H9 (cell line): ENCODE measurements around the gene MRPL48. TPM values are rescaled to one million over a fixed set of nuclear protein-coding genes. Genes with fewer than 3 reads are reported as not detected.

Experiments
- DNase-seq: peaks from one replicate; pipeline ENCODE4 v3.0.0-alpha.2; 2017
- H2AFZ ChIP-seq: one replicate; pipeline ENCODE4 v1.6.1; 2013; ENCODE audit warnings: mild to moderate bottlenecking, low read length, control low read depth, moderate library complexity
- H2AK5ac ChIP-seq: 2 replicates; pipeline ENCODE4 v1.6.1; 2013; ENCODE audit warnings: low read length, control low read depth, mixed read lengths; ENCODE audit not compliant: insufficient read length
- H2BK120ac ChIP-seq: one replicate; pipeline ENCODE4 v1.6.1; 2013; ENCODE audit warnings: low read depth, mild to moderate bottlenecking, low read length, control low read depth, inconsistent platforms; ENCODE audit not compliant: poor library complexity, severe bottlenecking
- H2BK12ac ChIP-seq: 2 replicates; pipeline ENCODE4 v1.6.1; 2013; ENCODE audit warnings: low read length, control low read depth, mixed read lengths, low read depth; ENCODE audit not compliant: insufficient read length
- H2BK15ac ChIP-seq: 2 replicates; pipeline ENCODE4 v1.6.1; 2013; ENCODE audit warnings: low read depth, low read length, control low read depth
- H2BK20ac ChIP-seq: one replicate; pipeline ENCODE4 v1.6.1; 2013; ENCODE audit warnings: low read depth, mild to moderate bottlenecking, low read length, control low read depth, inconsistent platforms; ENCODE audit not compliant: poor library complexity, severe bottlenecking
- H2BK5ac ChIP-seq: 2 replicates; pipeline ENCODE4 v1.6.1; 2013; ENCODE audit warnings: low read length, control low read depth, mixed read lengths; ENCODE audit not compliant: insufficient read length
- H3K14ac ChIP-seq: 2 replicates; pipeline ENCODE4 v1.6.1; 2013; ENCODE audit warnings: low read length, control low read depth; ENCODE audit not compliant: insufficient read depth
- H3K18ac ChIP-seq: 2 replicates; pipeline ENCODE4 v1.6.1; 2013; ENCODE audit warnings: low read depth, mild to moderate bottlenecking, mixed read lengths, low read length, control low read depth; ENCODE audit not compliant: insufficient read length
- H3K23ac ChIP-seq: 2 replicates; pipeline ENCODE4 v1.6.1; 2013; ENCODE audit warnings: low read length, control low read depth, mixed read lengths, low read depth; ENCODE audit not compliant: insufficient read length
- H3K23me2 ChIP-seq: 2 replicates; pipeline ENCODE4 v1.6.1; 2013; ENCODE audit warnings: low read depth, mild to moderate bottlenecking, mixed read lengths, low read length, control low read depth; ENCODE audit not compliant: insufficient read length, poor library complexity, severe bottlenecking
- H3K27ac ChIP-seq: 2 replicates; pipeline ENCODE4 v1.5.1; 2013; ENCODE audit warnings: low read length, control low read depth, mixed read lengths, low read depth; ENCODE audit not compliant: insufficient read length
- H3K27me3 ChIP-seq: 2 replicates; pipeline ENCODE4 v1.6.1; 2013; ENCODE audit warnings: low read length, control low read depth, inconsistent platforms; ENCODE audit not compliant: insufficient read depth
- H3K4ac ChIP-seq: 2 replicates; pipeline ENCODE4 v1.6.1; 2013; ENCODE audit warnings: low read depth, mild to moderate bottlenecking, control low read depth, inconsistent platforms, low read length, moderate library complexity
- H3K4me1 ChIP-seq: 2 replicates; pipeline ENCODE4 v1.6.1; 2013; ENCODE audit warnings: low read length, control low read depth, inconsistent platforms; ENCODE audit not compliant: insufficient read depth
- H3K4me2 ChIP-seq: 2 replicates; pipeline ENCODE4 v1.6.1; 2013; ENCODE audit warnings: low read length, control low read depth, mixed read lengths; ENCODE audit not compliant: insufficient read length, insufficient read depth
- H3K56ac ChIP-seq: 2 replicates; pipeline ENCODE4 v1.6.1; 2013; ENCODE audit warnings: low read depth, mild to moderate bottlenecking, mixed read lengths, low read length, control low read depth; ENCODE audit not compliant: insufficient read length
- H3K79me1 ChIP-seq: 2 replicates; pipeline ENCODE4 v1.6.1; 2013; ENCODE audit warnings: low read depth, mild to moderate bottlenecking, moderate library complexity, low read length, control low read depth, inconsistent platforms; ENCODE audit not compliant: insufficient read depth, poor library complexity, severe bottlenecking
- H3K79me2 ChIP-seq: 2 replicates; pipeline ENCODE4 v1.6.1; 2013; ENCODE audit warnings: low read length, control low read depth, inconsistent platforms; ENCODE audit not compliant: insufficient read depth
- H3K9ac ChIP-seq: 2 replicates; pipeline ENCODE4 v1.6.1; 2013; ENCODE audit warnings: low read length, control low read depth, mixed read lengths; ENCODE audit not compliant: insufficient read length; ENCODE audit errors: extremely low read depth
- H3K9me3 ChIP-seq: one replicate; pipeline ENCODE4 v1.6.1; 2013; ENCODE audit warnings: low read depth, low read length, inconsistent platforms; ENCODE audit not compliant: control insufficient read depth
- H3T11ph ChIP-seq: one replicate; pipeline ENCODE4 v1.6.1; 2013; ENCODE audit warnings: mild to moderate bottlenecking, low read length, control low read depth, inconsistent platforms
- H4K20me1 ChIP-seq: one replicate; pipeline ENCODE4 v1.6.1; 2013; ENCODE audit not compliant: control insufficient read depth, insufficient read length, insufficient read depth
- H4K5ac ChIP-seq: 2 replicates; pipeline ENCODE4 v1.6.1; 2013; ENCODE audit warnings: low read depth, mild to moderate bottlenecking, mixed read lengths, low read length, control low read depth; ENCODE audit not compliant: insufficient read length
- H4K8ac ChIP-seq: replicated peaks from 2 replicates; pipeline ENCODE4 v1.6.1; 2013; ENCODE audit warnings: low read length, control low read depth, mixed read lengths, low read depth; ENCODE audit not compliant: insufficient read length
- H4K91ac ChIP-seq: 2 replicates; pipeline ENCODE4 v1.6.1; 2013; ENCODE audit warnings: low read depth, mild to moderate bottlenecking, moderate library complexity, mixed read lengths, low read length, control low read depth; ENCODE audit not compliant: insufficient read length
- H3K27ac Mint-ChIP-seq, 3 experiments: 2 replicates in 2 of 3; 3 replicates in 1 of 3; pipeline ENCODE4 v1.8.0; 2020 to 2021; ENCODE audit warnings: mixed read lengths in 3 of 3, mild to moderate bottlenecking in 1 of 3, moderate library complexity in 1 of 3
- H3K27me3 Mint-ChIP-seq: 2 replicates; pipeline ENCODE4 v1.8.0; 2021; ENCODE audit warnings: low read depth, mild to moderate bottlenecking, moderate library complexity, mixed read lengths
- H3K36me3 Mint-ChIP-seq, 3 experiments: 2 replicates in 2 of 3; 3 replicates in 1 of 3; pipeline ENCODE4 v1.8.0; 2020 to 2021; ENCODE audit warnings: low read depth in 3 of 3, mixed read lengths in 3 of 3; ENCODE audit not compliant: insufficient read depth in 1 of 3
- H3K4me1 Mint-ChIP-seq, 2 experiments: 2 replicates each; pipeline ENCODE4 v1.8.0; 2020; ENCODE audit warnings: mixed read lengths in 2 of 2
- H3K4me3 Mint-ChIP-seq, 2 experiments: 2 replicates in 1 of 2; 3 replicates in 1 of 2; pipeline ENCODE4 v1.8.0; 2020 to 2021; ENCODE audit warnings: mild to moderate bottlenecking in 2 of 2, mixed read lengths in 2 of 2, moderate library complexity in 1 of 2
- H3K9me3 Mint-ChIP-seq, 2 experiments: 2 replicates in 1 of 2; 3 replicates in 1 of 2; pipeline ENCODE4 v1.8.0; 2020; ENCODE audit warnings: mild to moderate bottlenecking in 2 of 2, mixed read lengths in 2 of 2, moderate library complexity in 1 of 2
- WGBS: extraction: QIAGEN DNeasy Blood & Tissue Kit; methylation state at CpG from one replicate; pipeline ENCODE4 v1.1.7; 2013; ENCODE audit warnings: missing lambda C conversion rate, low lambda C conversion rate, mixed read lengths; ENCODE audit not compliant: insufficient read length; ENCODE audit errors: extremely low coverage; 5-methylcytosine and 5-hydroxymethylcytosine counted together
- total RNA-seq: library from RNA; stranded (reverse); gene quantifications from 2 replicates; pipeline ENCODE4 v1.2.1, GENCODE V29; 2021
- TF ChIP-seq, protein P1 (sequence below): fragments of 200-600 bp; sonication (generic); conservative IDR thresholded peaks from 3 replicates; pipeline ENCODE4 v1.8.0; 2021; ENCODE audit warnings: antibody characterized with exemption, mild to moderate bottlenecking

Gene MRPL48
- total RNA-seq, 1 experiment from 2014 or later = 36.4 TPM

DNA sequence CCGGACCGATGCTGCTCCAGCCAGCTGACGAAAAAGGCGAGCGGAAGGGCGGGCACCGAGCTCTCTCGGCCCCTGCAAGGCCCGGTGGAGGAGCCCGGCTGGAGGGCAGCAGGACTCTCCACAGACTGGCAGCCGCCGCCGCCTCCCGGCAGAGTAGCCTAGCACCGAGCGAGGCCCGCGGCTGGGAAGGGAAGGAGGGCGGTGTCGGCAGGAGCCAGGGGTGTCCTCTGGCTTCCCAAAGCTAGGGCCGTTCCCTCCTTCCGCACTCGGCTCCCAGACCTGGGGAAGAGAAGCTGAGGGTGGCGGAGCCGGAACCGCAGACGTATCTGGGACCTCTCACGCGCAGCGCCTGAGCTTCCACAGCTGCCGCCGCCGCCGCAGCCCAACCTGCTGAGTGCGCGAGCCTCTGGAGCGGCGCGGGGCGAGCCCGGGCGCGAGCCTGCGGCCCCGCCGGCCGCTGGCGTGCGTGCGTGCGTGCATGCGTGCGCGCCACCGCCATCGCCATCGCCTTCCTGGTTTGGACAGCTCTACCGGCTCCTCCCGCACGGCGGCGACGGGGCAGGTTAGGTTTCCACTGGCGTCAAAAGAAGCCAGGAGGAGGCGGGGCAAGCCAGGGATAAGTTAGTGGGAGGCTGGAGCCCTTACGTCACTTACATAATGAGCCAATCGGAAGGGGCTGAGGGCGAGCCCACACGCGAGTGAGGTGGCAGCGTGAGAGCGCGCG is 26.8 kb upstream of the MRPL48 start, which contains the start of gene RAB6A:
RAB6A (minus strand) TSS at position 396 of the 724 bp plus-strand sequence. CDS start 439 bp downstream, outside the sequence.
- Histone ChIP-seq H3K9me3 (no peaks in the 10 kb centered on the region), H2BK12ac (no peak within 1 kb of the TSS), H3K23me2 (peaks cover 4% of the 10 kb centered on the region), H3K56ac (no peak within 1 kb of the TSS), H4K20me1 (no peaks in the 10 kb centered on the region), H4K5ac (no peak within 1 kb of the TSS), H4K8ac (no peak within 1 kb of the TSS), H3K27me3 (no peaks in the 10 kb centered on the region), H3K4ac (no peak within 1 kb of the TSS), H2BK15ac (no peak within 1 kb of the TSS), H2AK5ac (no peak within 1 kb of the TSS), H3K27ac (no peak within 1 kb of the TSS), H2BK20ac (no peak within 1 kb of the TSS), H2AFZ (peak within 1 kb of the TSS; percentile 50), H3K4me1 (no peaks in the 10 kb centered on the region), H3K23ac (no peak within 1 kb of the TSS), H3K79me2 (peaks cover 19% of the 10 kb centered on the region; the same call in 1 of the 2 replicates), H2BK5ac (no peak within 1 kb of the TSS), H3K18ac (peak within 1 kb of the TSS; percentile 66), H3K14ac (peak within 1 kb of the TSS; percentile 90), H4K91ac (no peak within 1 kb of the TSS), H3T11ph (no peak within 1 kb of the TSS), H3K79me1 (peaks cover 4% of the 10 kb centered on the region), H3K4me2 (peak within 1 kb of the TSS; percentile 98), H2BK120ac (no peak within 1 kb of the TSS), H3K9ac (peak within 1 kb of the TSS; percentile 75)
- peak; percentile 99 for DNase-seq
- WGBS = no CpG with 5 or more reads among the region's 74 CpGs
- Mint-ChIP-seq H3K4me3 (peak within 1 kb of the TSS; percentile 90 to 99), H3K4me1 (peaks cover 25 to 31% of the 10 kb centered on the region in 2 experiments), H3K27ac (peak within 1 kb of the TSS; percentile 95 to 98 (median 98)), H3K27me3 (peaks cover 4% of the 10 kb centered on the region; the same call in 1 of the 2 replicates), H3K36me3 (peaks cover 0 to 4% (median 4%) of the 10 kb centered on the region in 3 experiments; a peak in 2 of 7 replicates), H3K9me3 (no peaks in the 10 kb centered on the region; a peak in 1 of 5 replicates)
- TF ChIP-seq, protein P1, sequence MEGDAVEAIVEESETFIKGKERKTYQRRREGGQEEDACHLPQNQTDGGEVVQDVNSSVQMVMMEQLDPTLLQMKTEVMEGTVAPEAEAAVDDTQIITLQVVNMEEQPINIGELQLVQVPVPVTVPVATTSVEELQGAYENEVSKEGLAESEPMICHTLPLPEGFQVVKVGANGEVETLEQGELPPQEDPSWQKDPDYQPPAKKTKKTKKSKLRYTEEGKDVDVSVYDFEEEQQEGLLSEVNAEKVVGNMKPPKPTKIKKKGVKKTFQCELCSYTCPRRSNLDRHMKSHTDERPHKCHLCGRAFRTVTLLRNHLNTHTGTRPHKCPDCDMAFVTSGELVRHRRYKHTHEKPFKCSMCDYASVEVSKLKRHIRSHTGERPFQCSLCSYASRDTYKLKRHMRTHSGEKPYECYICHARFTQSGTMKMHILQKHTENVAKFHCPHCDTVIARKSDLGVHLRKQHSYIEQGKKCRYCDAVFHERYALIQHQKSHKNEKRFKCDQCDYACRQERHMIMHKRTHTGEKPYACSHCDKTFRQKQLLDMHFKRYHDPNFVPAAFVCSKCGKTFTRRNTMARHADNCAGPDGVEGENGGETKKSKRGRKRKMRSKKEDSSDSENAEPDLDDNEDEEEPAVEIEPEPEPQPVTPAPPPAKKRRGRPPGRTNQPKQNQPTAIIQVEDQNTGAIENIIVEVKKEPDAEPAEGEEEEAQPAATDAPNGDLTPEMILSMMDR = peak; percentile 34; the same call in 2 of the 3 replicates
